Activated naive CD4-positive, alpha-beta T cell treated with anti-CD3 and anti-CD28 coated beads, Interleukin-2, amount 10 ng/mL, durations not matched to agents 7 days and 5 days (primary cell): ENCODE results near the gene NRCAM.

Experiments used
- CTCF ChIA-PET: fragments of 350-600 bp; sonication (Branson Sonifier 250); formaldehyde crosslinking; loops from one replicate; lab custom pipeline; 2021; ENCODE audit warnings: antibody characterized with exemption; lab: Charles Lee
- DNase-seq: peaks from one replicate; pipeline ENCODE4 v3.0.0-alpha.2; 2020
- H3K27ac Mint-ChIP-seq: one replicate; pipeline ENCODE4 v1.8.0; 2021; ENCODE audit warnings: mild to moderate bottlenecking, moderate library complexity, mixed read lengths
- H3K27me3 Mint-ChIP-seq: one replicate; pipeline ENCODE4 v1.8.0; 2021; ENCODE audit warnings: mild to moderate bottlenecking, mixed read lengths
- H3K36me3 Mint-ChIP-seq: one replicate; pipeline ENCODE4 v1.8.0; 2021; ENCODE audit warnings: mixed read lengths
- H3K4me1 Mint-ChIP-seq: one replicate; pipeline ENCODE4 v1.8.0; 2021; ENCODE audit warnings: mixed read lengths
- H3K4me3 Mint-ChIP-seq: one replicate; pipeline ENCODE4 v1.8.0; 2021; ENCODE audit warnings: mild to moderate bottlenecking, moderate library complexity, mixed read lengths
- H3K9me3 Mint-ChIP-seq: one replicate; pipeline ENCODE4 v1.8.0; 2021; ENCODE audit warnings: mixed read lengths

The NRCAM gene

GRCh38 chr7:108132551-108133265, 323.5 kb downstream of the NRCAM start:
- CTCF ChIA-PET = interaction anchor here (1.4 to 2.2 kb wide), 2 partner anchors 13 to 14 kb away, joined by 6 to 10 read pairs; no protein-coding TSS in a partner anchor
- no peak overlapping the region for H3K27ac Mint-ChIP-seq
- no peak for DNase-seq
- H3K4me1 Mint-ChIP-seq = peaks cover 17% of the 10 kb centered on the region
- no peak overlapping the region for H3K4me3 Mint-ChIP-seq
- peaks cover 4% of the 10 kb centered on the region for H3K9me3 Mint-ChIP-seq
- no peaks in the 10 kb centered on the region for H3K36me3 Mint-ChIP-seq
- H3K27me3 Mint-ChIP-seq = peaks cover 12% of the 10 kb centered on the region

GRCh38 chr7:108130261-108130660, 326.0 kb downstream of the NRCAM start, which contains the start of gene LAMB4:
TSS of gene LAMB4 (minus strand) at chr7:108130361. CDS start at chr7:108123164, 7,197 bp downstream.
- DNase-seq = no peak
- H3K27ac Mint-ChIP-seq = no peak within 1 kb of the TSS
- peaks cover 5% of the 10 kb centered on the region for H3K4me1 Mint-ChIP-seq
- CTCF ChIA-PET = interaction anchor here (0.7 to 1.2 kb wide), 2 partner anchors 21 to 152 kb away, joined by 3 read pairs; no protein-coding TSS in a partner anchor
- no peaks in the 10 kb centered on the region for H3K9me3 Mint-ChIP-seq
- H3K36me3 Mint-ChIP-seq = no peaks in the 10 kb centered on the region
- no peak within 1 kb of the TSS for H3K4me3 Mint-ChIP-seq
- H3K27me3 Mint-ChIP-seq = peaks cover 12% of the 10 kb centered on the region

DNA sequence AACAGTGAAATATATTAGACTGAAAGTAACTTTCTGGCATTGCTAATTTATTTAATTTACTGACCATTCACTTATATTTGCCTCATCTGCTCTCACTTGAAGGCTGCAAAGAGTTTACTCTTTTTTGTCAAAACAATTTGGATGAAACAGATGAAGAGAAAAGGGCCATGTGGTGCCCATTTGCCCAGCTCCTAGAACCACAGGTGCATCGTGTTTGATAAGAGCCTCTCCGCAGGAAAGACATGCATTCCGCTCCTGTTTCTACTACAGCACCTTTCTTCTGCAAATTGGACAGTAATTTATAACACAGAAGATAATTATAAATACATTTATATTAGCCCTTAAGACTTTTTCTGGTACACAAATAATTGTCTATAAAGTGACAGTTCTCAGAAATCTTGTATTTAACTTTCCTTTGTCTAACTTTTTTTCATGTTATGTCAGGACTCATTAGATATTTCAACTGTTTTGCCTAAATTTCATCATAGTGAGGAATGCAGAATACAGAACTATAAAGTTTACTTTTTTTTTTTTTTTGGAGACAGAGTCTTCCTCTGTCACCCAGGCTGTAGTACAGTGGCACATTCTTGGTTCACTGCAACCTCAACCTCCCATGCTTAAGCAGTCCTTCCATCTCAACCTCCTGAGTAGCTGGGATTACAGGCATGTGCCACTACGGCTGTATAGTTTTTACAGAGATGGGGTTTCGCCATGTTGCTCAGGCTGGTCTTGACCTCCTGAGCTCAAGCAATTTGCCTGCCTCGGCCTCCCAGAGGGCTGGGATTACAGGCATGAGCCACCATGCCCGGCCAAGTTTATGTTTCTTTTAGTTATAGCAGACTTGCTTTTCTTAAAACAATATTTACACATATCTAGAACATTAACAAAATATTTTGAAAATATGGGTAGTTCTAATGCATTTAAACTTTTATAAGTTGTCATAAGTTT, 326.9 kb downstream of the NRCAM start:
- H3K4me1 Mint-ChIP-seq = no peaks in the 10 kb centered on the region
- H3K27ac Mint-ChIP-seq = no peak overlapping the region
- CTCF ChIA-PET = no interaction called here
- no peak overlapping the region for H3K4me3 Mint-ChIP-seq
- H3K9me3 Mint-ChIP-seq = no peaks in the 10 kb centered on the region
- H3K36me3 Mint-ChIP-seq = no peaks in the 10 kb centered on the region
- no peak for DNase-seq
- peaks cover 12% of the 10 kb centered on the region for H3K27me3 Mint-ChIP-seq

GRCh38 chr7:108128514-108128913, 327.7 kb downstream of the NRCAM start:
- CTCF ChIA-PET = interaction anchor here (1.0 kb wide), 1 partner anchor 14 kb away, joined by 3 read pairs; no protein-coding TSS in a partner anchor
- Mint-ChIP-seq H3K4me3 (no peak overlapping the region), H3K9me3 (no peaks in the 10 kb centered on the region), H3K4me1 (no peaks in the 10 kb centered on the region), H3K27me3 (peaks cover 10% of the 10 kb centered on the region), H3K27ac (no peak overlapping the region), H3K36me3 (no peaks in the 10 kb centered on the region)
- DNase-seq = no peak

DNA sequence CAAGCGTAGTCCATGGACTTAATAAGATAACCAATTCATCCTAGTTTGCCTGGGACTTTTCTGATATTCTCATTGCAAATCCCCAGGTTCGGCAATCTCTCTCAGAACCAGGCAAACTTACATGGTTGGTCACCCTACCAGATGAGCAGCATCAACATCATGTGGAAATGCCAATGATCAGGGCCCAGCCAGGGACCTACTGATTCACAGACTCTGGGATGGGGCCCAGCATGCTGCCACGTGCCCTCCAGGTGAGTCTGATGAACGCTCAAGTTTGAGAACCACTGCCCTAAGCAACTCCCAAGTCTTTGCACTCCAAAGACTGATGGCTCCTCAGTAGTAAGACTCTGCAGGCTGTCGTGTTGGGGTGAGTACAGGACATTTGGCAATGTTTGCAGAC, 328.8 kb downstream of the NRCAM start:
- no peak for DNase-seq
- Mint-ChIP-seq H3K4me3 (no peak overlapping the region), H3K9me3 (no peaks in the 10 kb centered on the region), H3K36me3 (no peaks in the 10 kb centered on the region), H3K27me3 (peaks cover 2% of the 10 kb centered on the region), H3K27ac (no peak overlapping the region), H3K4me1 (no peaks in the 10 kb centered on the region)
- CTCF ChIA-PET = no interaction called here

- Mint-ChIP-seq H3K36me3 (no peaks in the 10 kb centered on the region), H3K27ac (no peak overlapping the region), H3K27me3 (peaks cover 5% of the 10 kb centered on the region), H3K4me1 (no peaks in the 10 kb centered on the region), H3K4me3 (no peak overlapping the region), H3K9me3 (no peaks in the 10 kb centered on the region)
- CTCF ChIA-PET = interaction anchor here (1.0 to 1.4 kb wide), 4 partner anchors 11 to 230 kb away, joined by 3 to 4 read pairs (median 4); no protein-coding TSS in a partner anchor
- no peak for DNase-seq
Measured at GRCh38 chr7:108124820-108125219, 331.4 kb downstream of the NRCAM start.

- Mint-ChIP-seq H3K9me3 (no peaks in the 10 kb centered on the region), H3K27me3 (peaks cover 5% of the 10 kb centered on the region)
- CTCF ChIA-PET = interaction anchor here (1.0 to 1.6 kb wide), 2 partner anchors 9 to 16 kb away, joined by 3 read pairs; no protein-coding TSS in a partner anchor
Measured at GRCh38 chr7:108122181-108122580, 334.1 kb downstream of the NRCAM start.

GRCh38 chr7:108120933-108121332, 335.3 kb downstream of the NRCAM start:
- Mint-ChIP-seq H3K4me1 (no peaks in the 10 kb centered on the region), H3K9me3 (no peaks in the 10 kb centered on the region), H3K27me3 (peaks cover 5% of the 10 kb centered on the region), H3K27ac (no peak overlapping the region), H3K36me3 (no peaks in the 10 kb centered on the region), H3K4me3 (no peak overlapping the region)
- no peak for DNase-seq
- CTCF ChIA-PET = interaction anchor here (1.2 kb wide), 1 partner anchor 25 kb away, joined by 3 read pairs; no protein-coding TSS in a partner anchor

More at GRCh38 chr7:108122181-108122580, 334.1 kb downstream of the NRCAM start:
- Mint-ChIP-seq H3K27ac (no peak overlapping the region), H3K4me1 (no peaks in the 10 kb centered on the region), H3K36me3 (no peaks in the 10 kb centered on the region), H3K4me3 (no peak overlapping the region)
- no peak for DNase-seq

- CTCF ChIA-PET = interaction anchor here (1.1 kb wide), 1 partner anchor 10 kb away, joined by 4 read pairs; no protein-coding TSS in a partner anchor
Measured at GRCh38 chr7:108120196-108120595, 336.0 kb downstream of the NRCAM start.

GRCh38 chr7:108118959-108119358, 337.3 kb downstream of the NRCAM start:
- CTCF ChIA-PET = interaction anchor here (1.8 to 1.9 kb wide), 2 partner anchors 10 to 27 kb away, joined by 7 to 14 read pairs; no protein-coding TSS in a partner anchor
- DNase-seq = no peak
- H3K9me3 Mint-ChIP-seq = no peaks in the 10 kb centered on the region
- no peak overlapping the region for H3K27ac Mint-ChIP-seq
- H3K36me3 Mint-ChIP-seq = no peaks in the 10 kb centered on the region
- H3K4me3 Mint-ChIP-seq = no peak overlapping the region
- peaks cover 5% of the 10 kb centered on the region for H3K27me3 Mint-ChIP-seq
- H3K4me1 Mint-ChIP-seq = no peaks in the 10 kb centered on the region

More at GRCh38 chr7:108120196-108120595, 336.0 kb downstream of the NRCAM start:
- H3K4me3 Mint-ChIP-seq = no peak overlapping the region
- H3K4me1 Mint-ChIP-seq = no peaks in the 10 kb centered on the region
- H3K27ac Mint-ChIP-seq = no peak overlapping the region
- no peaks in the 10 kb centered on the region for H3K36me3 Mint-ChIP-seq
- no peaks in the 10 kb centered on the region for H3K9me3 Mint-ChIP-seq
- DNase-seq = no peak
- H3K27me3 Mint-ChIP-seq = peaks cover 5% of the 10 kb centered on the region

DNA sequence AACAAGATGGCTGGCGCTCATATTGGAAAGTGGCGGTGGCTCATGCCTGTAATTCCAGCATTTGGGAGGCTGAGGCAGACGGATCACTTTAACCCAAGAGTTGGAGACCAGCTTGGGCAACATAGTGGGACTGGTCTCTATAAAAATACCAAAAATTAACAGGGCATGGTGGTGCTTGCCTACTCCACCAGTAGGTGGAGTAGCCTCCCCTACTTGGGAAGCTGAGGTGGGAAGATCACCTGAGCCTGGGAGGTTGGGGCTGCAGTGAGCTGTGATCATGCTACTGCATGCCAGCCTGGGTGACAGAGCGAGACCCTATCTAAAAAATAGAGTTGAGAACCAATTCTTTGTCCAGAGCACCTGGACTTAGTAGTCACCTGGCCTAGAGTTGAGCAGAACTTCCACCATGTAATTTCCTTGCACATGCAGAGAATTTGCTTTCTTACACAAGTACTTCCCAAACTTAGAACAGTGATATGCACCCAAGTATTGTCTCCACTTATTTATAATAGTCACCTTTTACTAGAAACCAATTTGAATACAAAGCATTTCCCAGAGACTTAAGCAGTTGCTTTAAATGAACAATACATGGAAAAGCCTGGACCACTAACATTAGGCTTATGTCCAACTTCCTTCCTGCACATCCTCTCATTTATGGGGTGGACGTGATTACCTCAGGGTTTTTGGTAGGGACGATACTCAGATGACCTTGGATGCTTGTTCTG, 342.0 kb downstream of the NRCAM start:
- no peak overlapping the region for H3K27ac Mint-ChIP-seq
- CTCF ChIA-PET = interaction anchor here (1.1 to 2.6 kb wide), 8 partner anchors 11 to 34 kb away, joined by 3 to 62 read pairs (median 6); no protein-coding TSS in a partner anchor
- H3K4me1 Mint-ChIP-seq = no peaks in the 10 kb centered on the region
- DNase-seq = peak; percentile 36
- no peaks in the 10 kb centered on the region for H3K36me3 Mint-ChIP-seq
- no peak overlapping the region for H3K4me3 Mint-ChIP-seq
- no peaks in the 10 kb centered on the region for H3K9me3 Mint-ChIP-seq
- H3K27me3 Mint-ChIP-seq = peaks cover 5% of the 10 kb centered on the region

DNA sequence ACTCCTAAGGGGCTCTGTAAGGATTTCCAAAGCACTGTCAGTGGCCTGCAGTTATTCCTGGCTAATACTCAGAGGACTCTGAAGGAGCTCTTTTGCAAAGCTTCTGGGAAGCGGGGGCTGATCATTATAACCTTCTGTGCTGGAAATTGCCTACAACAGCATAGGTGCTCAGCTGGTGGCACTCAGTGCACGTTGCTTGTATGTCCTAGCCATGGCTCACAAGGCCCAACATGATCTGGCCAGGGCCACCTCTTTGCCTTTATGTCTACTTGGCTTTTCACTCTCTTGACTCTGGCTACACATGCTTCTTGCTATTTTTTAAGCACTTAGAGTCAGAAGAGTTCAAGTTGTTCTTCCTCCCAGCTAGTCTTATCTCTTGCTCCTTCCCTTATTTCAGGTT, 343.6 kb downstream of the NRCAM start:
- no peak overlapping the region for H3K4me3 Mint-ChIP-seq
- no peak overlapping the region for H3K27ac Mint-ChIP-seq
- DNase-seq = no peak
- H3K36me3 Mint-ChIP-seq = no peaks in the 10 kb centered on the region
- no peaks in the 10 kb centered on the region for H3K9me3 Mint-ChIP-seq
- H3K27me3 Mint-ChIP-seq = peaks cover 11% of the 10 kb centered on the region
- H3K4me1 Mint-ChIP-seq = no peaks in the 10 kb centered on the region
- CTCF ChIA-PET = interaction anchor here (0.5 to 2.6 kb wide), 6 partner anchors 8 to 1232 kb away, joined by 3 to 62 read pairs (median 4); no protein-coding TSS in a partner anchor

GRCh38 chr7:108109221-108109908, 346.9 kb downstream of the NRCAM start:
- peak; percentile 30 for DNase-seq
- Mint-ChIP-seq H3K9me3 (no peaks in the 10 kb centered on the region), H3K36me3 (no peaks in the 10 kb centered on the region), H3K27ac (no peak overlapping the region), H3K27me3 (peaks cover 11% of the 10 kb centered on the region), H3K4me1 (no peaks in the 10 kb centered on the region), H3K4me3 (no peak overlapping the region)
- CTCF ChIA-PET = interaction anchor here (0.7 to 3.0 kb wide), 6 partner anchors 9 to 70 kb away, joined by 3 to 26 read pairs (median 4); no protein-coding TSS in a partner anchor
